Measurements from ENCODE around the gene MVD. TPM values are rescaled to one million over a fixed set of nuclear protein-coding genes. Genes with fewer than 3 reads are reported as not detected.

MVD gene
- total and polyA plus RNA-seq, 10 of the 15 experiments (the other 5 are each of a cell fraction or from before 2014, with no cell fraction given) = 5.0 to 147 (median 65.0) TPM

DNA sequence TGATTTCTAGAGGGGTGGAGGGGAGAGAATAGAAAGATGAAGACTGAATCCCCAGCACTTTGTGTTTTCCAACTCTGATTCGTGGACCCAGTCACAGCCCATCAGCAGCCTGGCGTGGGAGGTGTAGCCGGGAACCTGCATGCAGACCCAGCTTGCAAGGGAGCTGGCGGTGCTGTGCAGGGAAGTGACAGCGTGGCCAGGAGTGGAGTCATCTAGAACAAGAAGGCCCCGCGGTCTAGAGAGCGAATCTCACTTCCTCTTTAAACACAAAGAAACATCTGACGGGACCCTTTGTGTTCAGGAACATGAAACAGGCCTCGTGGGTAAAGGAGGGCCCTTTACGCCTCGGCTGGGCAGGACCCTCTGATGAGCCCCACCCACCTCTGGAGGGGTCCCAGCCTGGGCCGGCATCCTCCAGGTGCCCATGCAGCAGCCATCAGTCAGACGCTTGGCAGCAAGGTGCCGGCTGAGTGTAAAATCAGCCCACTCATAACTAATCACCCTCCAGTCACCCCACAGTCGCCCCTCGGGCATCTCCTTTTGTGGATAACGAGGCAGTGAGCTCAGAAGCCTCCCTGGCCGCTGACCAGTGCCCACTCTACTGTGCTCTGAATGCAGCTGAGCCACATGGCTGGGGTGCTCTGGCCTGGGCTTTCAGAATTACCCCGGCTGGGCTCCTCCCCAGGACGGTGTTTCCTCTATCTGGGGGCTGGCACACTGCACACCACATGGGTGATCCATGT lies 19.0 kb upstream of the MVD start (continued):
- TF ChIP-seq RFX5 (IDR thresholded peaks at IDR 0.05; ENCODE audit: low read depth, low read length) = no peak
- peak; percentile 59; the same call in 1 of the 2 replicates for TF ChIP-seq YY1 (IDR thresholded peaks at IDR 0.05; ENCODE audit: low read depth, low read length)
- no peak for TF ChIP-seq TCF7 (IDR thresholded peaks at IDR 0.05; ENCODE audit: borderline replicate concordance)
- TF ChIP-seq FOS (IDR thresholded peaks at IDR 0.05; ENCODE audit: borderline replicate concordance, extremely low read depth, insufficient read length) = no peak
- TF ChIP-seq ZNF622 (IDR thresholded peaks at IDR 0.05) = no peak
- peak; percentile 94 for TF ChIP-seq MXI1 (IDR thresholded peaks at IDR 0.05; ENCODE audit: low read depth, low read length)
- TF ChIP-seq HCFC1 (IDR thresholded peaks at IDR 0.05; ENCODE audit: low read length) = peak; percentile 45
- TF ChIP-seq ATF7 (IDR thresholded peaks at IDR 0.05; ENCODE audit: low read depth) = peak; percentile 82
- TF ChIP-seq EZH2 (IDR thresholded peaks at IDR 0.05; ENCODE audit: borderline replicate concordance, control insufficient read depth, low read depth, low read length) = no peak
- no peak for TF ChIP-seq SREBF1 (IDR thresholded peaks at IDR 0.05; ENCODE audit: low read length)
- TF ChIP-seq ZBED1 (IDR thresholded peaks at IDR 0.05; ENCODE audit: borderline replicate concordance) = no peak; the same call in 1 of the 2 replicates
- TF ChIP-seq MTA2 (IDR thresholded peaks at IDR 0.05; ENCODE audit: low read depth) = peak; percentile 81
- TF ChIP-seq RAD51 (IDR thresholded peaks at IDR 0.05) = 0 out of 2 replicates have a peak, but pooled peaks have one; percentile 28
- TF ChIP-seq, protein P1, sequence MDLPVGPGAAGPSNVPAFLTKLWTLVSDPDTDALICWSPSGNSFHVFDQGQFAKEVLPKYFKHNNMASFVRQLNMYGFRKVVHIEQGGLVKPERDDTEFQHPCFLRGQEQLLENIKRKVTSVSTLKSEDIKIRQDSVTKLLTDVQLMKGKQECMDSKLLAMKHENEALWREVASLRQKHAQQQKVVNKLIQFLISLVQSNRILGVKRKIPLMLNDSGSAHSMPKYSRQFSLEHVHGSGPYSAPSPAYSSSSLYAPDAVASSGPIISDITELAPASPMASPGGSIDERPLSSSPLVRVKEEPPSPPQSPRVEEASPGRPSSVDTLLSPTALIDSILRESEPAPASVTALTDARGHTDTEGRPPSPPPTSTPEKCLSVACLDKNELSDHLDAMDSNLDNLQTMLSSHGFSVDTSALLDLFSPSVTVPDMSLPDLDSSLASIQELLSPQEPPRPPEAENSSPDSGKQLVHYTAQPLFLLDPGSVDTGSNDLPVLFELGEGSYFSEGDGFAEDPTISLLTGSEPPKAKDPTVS (IDR thresholded peaks at IDR 0.05; ENCODE audit: low read depth, low read length) = no peak
- no peak for TF ChIP-seq GABPA (IDR thresholded peaks at IDR 0.05; ENCODE audit: low read depth)
- no peak for TF ChIP-seq BRCA1 (IDR thresholded peaks at IDR 0.05; ENCODE audit: low read depth, low read length)
- TF ChIP-seq MTA3 (IDR thresholded peaks at IDR 0.05; ENCODE audit: borderline replicate concordance, low read length) = no peak; the same call in 1 of the 2 replicates
- TF ChIP-seq SPI1 (IDR thresholded peaks at IDR 0.05; ENCODE audit: borderline replicate concordance, insufficient read depth, low read depth, low read length) = peak; percentile 100
- peak; percentile 82 for TF ChIP-seq TBL1XR1 (IDR thresholded peaks at IDR 0.05; ENCODE audit: low read depth, low read length)
- peak; percentile 83 for TF ChIP-seq PAX5 (IDR thresholded peaks at IDR 0.05; ENCODE audit: borderline replicate concordance, low read depth, low read length)
- TF ChIP-seq RUNX3 (IDR thresholded peaks at IDR 0.05; ENCODE audit: low read length) = peak; percentile 95
- peak; percentile 29; the same call in 1 of the 2 replicates for TF ChIP-seq REST (IDR thresholded peaks at IDR 0.05; ENCODE audit: low read depth, low read length)
- peak; percentile 70; the same call in 1 of the 2 replicates for TF ChIP-seq NFIC (IDR thresholded peaks at IDR 0.05; ENCODE audit: low read depth, low read length)
- TF ChIP-seq EP300 (IDR thresholded peaks at IDR 0.05; ENCODE audit: borderline replicate concordance in 1 of 2, control insufficient read depth in 1 of 2, low read depth in 2 of 2, low read length in 2 of 2) = peak; percentile 89 to 95; a peak in 3 of 4 replicates
- no peak for TF ChIP-seq CBX5 (IDR thresholded peaks at IDR 0.05; ENCODE audit: low read depth)
- TF ChIP-seq WRNIP1 (IDR thresholded peaks at IDR 0.05; ENCODE audit: borderline replicate concordance, low read depth, low read length) = no peak
- no peak for TF ChIP-seq SMAD5 (IDR thresholded peaks at IDR 0.05; ENCODE audit: low read depth)
- peak; percentile 66; the same call in 1 of the 2 replicates for TF ChIP-seq STAT3 (IDR thresholded peaks at IDR 0.05; ENCODE audit: low read depth, low read length)
- peak; percentile 93 for TF ChIP-seq SIN3A (IDR thresholded peaks at IDR 0.05; ENCODE audit: low read depth, low read length)

Measured in GM12878 (cell line).